HUES48 (cell line): ENCODE results near the gene PTCHD1.

Source experiments
- H3K27ac ChIP-seq: one replicate; pipeline ENCODE4 v1.7.0; 2013; ENCODE audit warnings: low read depth, low read length, inconsistent platforms
- H3K27me3 ChIP-seq: 2 replicates; pipeline ENCODE4 v1.6.1; 2013; ENCODE audit warnings: mild to moderate bottlenecking, low read length; ENCODE audit not compliant: control insufficient read depth, insufficient read depth
- H3K36me3 ChIP-seq: 2 replicates; pipeline ENCODE4 v1.6.1; 2013; ENCODE audit warnings: low read length; ENCODE audit not compliant: control insufficient read depth, insufficient read depth
- H3K4me1 ChIP-seq: 2 replicates; pipeline ENCODE4 v1.6.1; 2013; ENCODE audit warnings: mild to moderate bottlenecking, low read length; ENCODE audit not compliant: control insufficient read depth, insufficient read depth
- H3K4me3 ChIP-seq: 2 replicates; pipeline ENCODE4 v1.5.1; 2013; ENCODE audit warnings: mild to moderate bottlenecking, low read depth, low read length
- H3K9ac ChIP-seq: 2 replicates; pipeline ENCODE4 v1.6.1; 2013; ENCODE audit warnings: mild to moderate bottlenecking, low read depth, low read length, moderate library complexity
- H3K9me3 ChIP-seq: 2 replicates; pipeline ENCODE4 v1.6.1; 2013; ENCODE audit warnings: low read length; ENCODE audit not compliant: control insufficient read depth, insufficient read depth

The PTCHD1 gene

GRCh38 chrX:23364416-23364815, 29.8 kb downstream of the PTCHD1 start:
- Histone ChIP-seq H3K27me3 (0 out of 2 replicates have a peak, but pooled peaks cover 3% of the 10 kb centered on the region), H3K36me3 (peaks cover 10% of the 10 kb centered on the region), H3K9me3 (peaks cover 4% of the 10 kb centered on the region), H3K9ac (no peak overlapping the region), H3K4me1 (no peaks in the 10 kb centered on the region), H3K4me3 (no peak overlapping the region), H3K27ac (no peak overlapping the region)

GRCh38 chrX:23365541-23365940, 30.9 kb downstream of the PTCHD1 start:
- no peak overlapping the region for H3K9ac ChIP-seq
- no peak overlapping the region for H3K27ac ChIP-seq
- H3K4me3 ChIP-seq = no peak overlapping the region
- peaks cover 4% of the 10 kb centered on the region for H3K9me3 ChIP-seq
- peaks cover 10% of the 10 kb centered on the region for H3K36me3 ChIP-seq
- 0 out of 2 replicates have a peak, but pooled peaks cover 3% of the 10 kb centered on the region for H3K27me3 ChIP-seq
- no peaks in the 10 kb centered on the region for H3K4me1 ChIP-seq

GRCh38 chrX:23366914-23367313, 32.3 kb downstream of the PTCHD1 start:
- no peak overlapping the region for H3K27ac ChIP-seq
- 0 out of 2 replicates have a peak, but pooled peaks cover 3% of the 10 kb centered on the region for H3K27me3 ChIP-seq
- H3K9me3 ChIP-seq = peaks cover 4% of the 10 kb centered on the region
- H3K4me1 ChIP-seq = no peaks in the 10 kb centered on the region
- no peak overlapping the region for H3K9ac ChIP-seq
- no peak overlapping the region for H3K4me3 ChIP-seq
- H3K36me3 ChIP-seq = peaks cover 10% of the 10 kb centered on the region

- no peak overlapping the region for H3K9ac ChIP-seq
- H3K4me3 ChIP-seq = no peak overlapping the region
- no peaks in the 10 kb centered on the region for H3K9me3 ChIP-seq
- H3K36me3 ChIP-seq = peaks cover 5% of the 10 kb centered on the region
- no peaks in the 10 kb centered on the region for H3K4me1 ChIP-seq
- H3K27me3 ChIP-seq = 0 out of 2 replicates have a peak, but pooled peaks cover 3% of the 10 kb centered on the region
- no peak overlapping the region for H3K27ac ChIP-seq
These were observed 34.4 kb downstream of the PTCHD1 start for GRCh38 chrX:23369027-23369426.

GRCh38 chrX:23372220-23372902, 37.7 kb downstream of the PTCHD1 start:
- H3K4me1 ChIP-seq = no peaks in the 10 kb centered on the region; the same call in 1 of the 2 replicates
- H3K36me3 ChIP-seq = no peaks in the 10 kb centered on the region
- no peak overlapping the region for H3K9ac ChIP-seq
- H3K4me3 ChIP-seq = no peak overlapping the region
- H3K9me3 ChIP-seq = no peaks in the 10 kb centered on the region
- no peaks in the 10 kb centered on the region for H3K27me3 ChIP-seq
- no peak overlapping the region for H3K27ac ChIP-seq

GRCh38 chrX:23373129-23373804, 38.6 kb downstream of the PTCHD1 start:
- Histone ChIP-seq H3K27ac (no peak overlapping the region), H3K4me3 (no peak overlapping the region), H3K9me3 (no peaks in the 10 kb centered on the region), H3K9ac (no peak overlapping the region), H3K4me1 (no peaks in the 10 kb centered on the region; the same call in 1 of the 2 replicates), H3K36me3 (no peaks in the 10 kb centered on the region), H3K27me3 (no peaks in the 10 kb centered on the region)

GRCh38 chrX:23374291-23374690, 39.6 kb downstream of the PTCHD1 start:
- no peaks in the 10 kb centered on the region for H3K9me3 ChIP-seq
- no peak overlapping the region for H3K4me3 ChIP-seq
- no peaks in the 10 kb centered on the region for H3K36me3 ChIP-seq

GRCh38 chrX:23376581-23376980, 41.9 kb downstream of the PTCHD1 start:
- no peaks in the 10 kb centered on the region for H3K27me3 ChIP-seq
- H3K4me3 ChIP-seq = no peak overlapping the region
- H3K36me3 ChIP-seq = peaks cover 5% of the 10 kb centered on the region; the same call in 1 of the 2 replicates

More at GRCh38 chrX:23374291-23374690, 39.6 kb downstream of the PTCHD1 start:
- Histone ChIP-seq H3K27ac (no peak overlapping the region), H3K9ac (no peak overlapping the region), H3K4me1 (no peaks in the 10 kb centered on the region; the same call in 1 of the 2 replicates), H3K27me3 (no peaks in the 10 kb centered on the region)

GRCh38 chrX:23380581-23380980, 45.9 kb downstream of the PTCHD1 start:
- Histone ChIP-seq H3K36me3 (peaks cover 5% of the 10 kb centered on the region; the same call in 1 of the 2 replicates), H3K4me3 (no peak overlapping the region), H3K27me3 (no peaks in the 10 kb centered on the region)

More at GRCh38 chrX:23376581-23376980, 41.9 kb downstream of the PTCHD1 start:
- H3K4me1 ChIP-seq = peaks cover 20% of the 10 kb centered on the region
- H3K9ac ChIP-seq = no peak overlapping the region
- no peak overlapping the region for H3K27ac ChIP-seq
- H3K9me3 ChIP-seq = no peaks in the 10 kb centered on the region

GRCh38 chrX:23381099-23382087, 46.7 kb downstream of the PTCHD1 start:
- no peak overlapping the region for H3K9ac ChIP-seq

More at GRCh38 chrX:23380581-23380980, 45.9 kb downstream of the PTCHD1 start:
- H3K4me1 ChIP-seq = peaks cover 35% of the 10 kb centered on the region
- no peaks in the 10 kb centered on the region for H3K9me3 ChIP-seq
- H3K9ac ChIP-seq = no peak overlapping the region
- peak overlapping the region; percentile 65 for H3K27ac ChIP-seq

More at GRCh38 chrX:23381099-23382087, 46.7 kb downstream of the PTCHD1 start:
- Histone ChIP-seq H3K27me3 (no peaks in the 10 kb centered on the region), H3K27ac (peak overlapping the region; percentile 43), H3K4me1 (peaks cover 35% of the 10 kb centered on the region), H3K4me3 (no peak overlapping the region), H3K36me3 (peaks cover 5% of the 10 kb centered on the region; the same call in 1 of the 2 replicates), H3K9me3 (no peaks in the 10 kb centered on the region)
